Activated T-cell treated with anti-CD3 and anti-CD28 coated beads for 1 hour (primary cell): ENCODE measurements around the gene FLNB.

Source experiments
- DNase-seq: peaks from one replicate; pipeline ENCODE4 v3.0.0-alpha.2; 2020; ENCODE audit warnings: low read depth

The FLNB gene

DNA sequence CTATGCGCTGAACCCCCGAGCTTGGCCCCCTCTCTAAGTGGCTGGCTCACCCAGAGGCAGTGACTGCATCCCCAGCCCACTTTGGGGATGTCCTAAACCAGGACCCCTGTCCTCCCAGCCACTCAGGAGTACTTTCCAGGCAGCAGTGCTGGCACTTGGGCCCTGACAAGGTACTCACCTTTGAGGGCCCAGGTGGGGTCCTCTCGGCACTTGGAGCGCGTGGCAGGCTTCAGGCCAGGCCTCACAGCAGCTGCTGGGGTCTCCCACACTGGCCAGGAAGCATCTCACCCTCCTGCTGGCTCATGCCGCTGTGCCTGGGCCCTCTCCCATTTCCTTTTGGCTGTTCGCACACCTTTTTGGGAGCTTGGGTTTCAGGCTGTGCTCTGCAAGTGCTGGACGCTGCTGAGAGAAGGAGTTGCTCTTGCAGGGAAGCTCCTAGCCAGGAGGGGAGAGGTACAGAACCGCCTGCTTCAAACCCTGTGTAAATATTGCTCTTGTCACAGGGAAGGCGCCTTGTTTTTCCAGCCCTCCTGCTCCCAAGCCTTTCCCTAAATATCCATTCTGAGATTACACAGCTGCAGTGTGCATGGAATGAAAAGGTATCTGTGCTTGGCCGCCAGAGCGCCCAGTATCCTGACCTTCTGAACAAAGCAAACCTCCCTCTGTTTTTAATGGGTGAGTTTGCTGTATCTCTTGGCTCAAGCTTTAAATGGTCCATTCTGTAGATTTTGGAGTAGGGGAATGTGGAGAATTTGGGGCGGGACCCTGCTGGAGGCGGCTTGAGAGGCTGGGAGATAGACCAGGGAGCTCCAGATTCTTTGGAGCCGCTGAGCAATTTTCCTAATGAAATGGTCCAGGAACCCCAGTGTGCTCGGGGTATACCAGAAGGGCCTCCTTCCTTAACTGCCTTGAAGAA lies 156.9 kb downstream of the FLNB start:
- DNase-seq, result no peak

DNA sequence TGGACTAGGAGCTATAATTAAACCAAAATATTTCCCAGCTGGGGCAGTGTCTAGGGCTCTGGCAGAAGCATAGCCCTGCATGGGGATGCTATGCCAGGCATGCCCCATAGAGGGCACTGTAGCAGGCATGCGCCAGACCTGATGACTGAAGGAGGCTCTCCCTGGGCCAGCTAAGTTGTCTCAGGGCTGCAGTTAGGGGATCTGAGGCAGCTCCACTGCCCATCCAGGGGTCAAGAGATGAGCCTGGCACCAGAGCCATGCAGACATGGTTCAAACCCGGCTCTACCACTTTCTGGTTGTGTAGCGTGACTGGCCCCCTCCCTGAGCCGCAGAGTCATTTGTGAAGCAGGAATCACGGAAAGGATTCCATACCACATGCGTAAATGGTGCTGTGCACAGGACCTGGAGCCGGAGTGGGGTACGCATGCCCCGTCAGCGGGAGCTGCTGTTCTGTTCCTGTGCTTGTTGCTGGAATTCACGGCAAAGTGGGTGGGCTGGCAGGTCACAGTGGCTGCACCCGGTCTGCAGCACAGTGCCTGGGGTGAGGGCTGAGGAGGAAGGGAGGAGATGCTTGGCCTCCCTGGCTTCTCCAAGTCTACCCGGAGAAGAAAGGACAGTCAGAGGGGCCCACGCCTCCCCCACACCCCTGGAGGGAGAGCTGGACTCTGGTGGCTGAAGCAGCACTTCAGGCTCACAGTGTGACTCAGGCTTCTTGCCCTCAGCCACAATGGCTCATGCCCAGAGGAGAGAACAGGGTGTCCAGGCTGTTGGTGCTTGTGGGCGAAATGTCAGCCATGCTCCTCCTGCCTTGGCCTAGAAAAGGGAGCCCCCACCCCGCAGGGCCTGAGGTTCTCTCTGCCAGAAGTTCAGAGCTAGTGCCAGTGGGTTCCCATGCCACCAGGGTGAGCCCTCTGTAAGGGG lies 159.5 kb downstream of the FLNB start:
- peak; percentile 43 for DNase-seq

DNA sequence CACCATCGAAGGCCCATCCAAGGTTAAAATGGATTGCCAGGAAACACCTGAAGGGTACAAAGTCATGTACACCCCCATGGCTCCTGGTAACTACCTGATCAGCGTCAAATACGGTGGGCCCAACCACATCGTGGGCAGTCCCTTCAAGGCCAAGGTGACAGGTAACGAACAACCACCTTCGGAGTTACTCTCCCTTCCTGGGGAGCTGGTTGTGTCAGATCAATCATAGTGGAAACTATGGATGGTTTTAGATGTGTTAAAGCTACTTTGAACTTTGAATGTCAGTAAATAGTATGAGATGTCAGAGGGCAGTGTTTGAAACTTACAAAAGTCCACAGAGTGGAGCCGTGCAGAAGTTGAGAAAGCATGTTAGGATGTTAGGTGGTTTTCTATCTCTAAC lies 160.3 kb downstream of the FLNB start:
- no peak for DNase-seq

DNA sequence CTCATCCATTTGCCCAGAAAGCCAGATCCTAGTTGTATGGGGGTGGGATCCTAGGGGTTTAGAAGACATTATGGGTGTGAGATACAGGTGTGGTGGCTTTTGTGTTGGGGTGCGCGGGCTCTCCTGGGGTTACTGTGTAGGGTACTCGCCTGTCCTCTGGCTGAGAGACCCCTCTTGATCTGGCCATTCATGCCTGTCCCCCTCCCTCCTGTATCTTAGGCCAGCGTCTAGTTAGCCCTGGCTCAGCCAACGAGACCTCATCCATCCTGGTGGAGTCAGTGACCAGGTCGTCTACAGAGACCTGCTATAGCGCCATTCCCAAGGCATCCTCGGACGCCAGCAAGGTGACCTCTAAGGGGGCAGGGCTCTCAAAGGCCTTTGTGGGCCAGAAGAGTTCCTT lies 161.1 kb downstream of the FLNB start:
- DNase-seq, result no peak

DNA sequence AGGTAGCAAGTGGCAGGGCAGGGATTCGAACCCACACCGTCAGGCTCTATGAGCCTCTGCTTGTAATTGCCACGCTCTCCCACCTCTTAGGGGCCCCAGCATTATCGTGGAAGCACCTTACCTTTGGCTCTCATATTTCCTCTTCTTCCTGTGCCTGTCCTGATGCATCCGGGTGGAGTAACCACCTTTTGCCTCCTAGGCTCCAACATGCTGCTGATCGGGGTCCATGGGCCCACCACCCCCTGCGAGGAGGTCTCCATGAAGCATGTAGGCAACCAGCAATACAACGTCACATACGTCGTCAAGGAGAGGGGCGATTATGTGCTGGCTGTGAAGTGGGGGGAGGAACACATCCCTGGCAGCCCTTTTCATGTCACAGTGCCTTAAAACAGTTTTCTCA lies 162.2 kb downstream of the FLNB start:
- no peak for DNase-seq

DNA sequence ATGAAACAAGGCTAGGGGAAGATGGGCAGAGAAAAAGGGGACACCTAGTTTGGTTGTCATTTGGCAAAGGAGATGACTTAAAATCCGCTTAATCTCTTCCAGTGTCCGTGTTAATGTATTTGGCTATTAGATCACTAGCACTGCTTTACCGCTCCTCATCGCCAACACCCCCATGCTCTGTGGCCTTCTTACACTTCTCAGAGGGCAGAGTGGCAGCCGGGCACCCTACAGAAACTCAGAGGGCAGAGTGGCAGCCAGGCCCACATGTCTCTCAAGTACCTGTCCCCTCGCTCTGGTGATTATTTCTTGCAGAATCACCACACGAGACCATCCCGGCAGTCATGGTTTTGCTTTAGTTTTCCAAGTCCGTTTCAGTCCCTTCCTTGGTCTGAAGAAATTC lies 162.9 kb downstream of the FLNB start:
- no peak for DNase-seq

DNA sequence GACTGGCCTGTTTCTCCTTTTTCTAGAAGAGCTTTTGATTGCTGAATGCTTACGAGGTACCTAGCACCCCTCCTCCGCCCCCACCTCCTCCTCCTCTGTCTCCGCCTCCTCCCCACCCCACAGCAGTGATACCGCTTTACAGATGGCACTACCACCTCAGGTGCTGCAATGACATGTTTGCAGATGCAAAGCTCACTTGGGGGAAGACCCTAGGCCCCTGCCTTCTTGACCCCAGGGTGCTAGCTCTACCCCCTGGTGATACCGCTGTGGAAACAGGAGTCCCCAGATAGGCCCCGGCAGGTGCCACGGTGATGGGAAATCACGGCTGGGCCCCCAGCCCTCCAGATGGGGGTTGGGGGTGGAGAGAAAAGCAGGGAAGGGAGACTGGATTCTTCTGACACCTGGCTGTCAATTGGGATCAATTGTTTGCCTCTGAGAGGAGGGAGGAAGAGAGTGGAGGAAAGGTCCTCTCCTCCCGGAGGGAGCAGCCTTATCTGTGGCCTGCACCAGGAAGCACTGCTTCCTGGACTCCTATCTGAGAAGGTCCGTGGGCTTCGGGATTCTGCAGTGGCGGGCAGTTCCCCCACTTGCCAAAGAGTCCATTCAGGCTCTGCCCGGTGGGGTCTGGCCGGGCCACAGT lies 164.9 kb downstream of the FLNB start:
- no peak for DNase-seq

DNA sequence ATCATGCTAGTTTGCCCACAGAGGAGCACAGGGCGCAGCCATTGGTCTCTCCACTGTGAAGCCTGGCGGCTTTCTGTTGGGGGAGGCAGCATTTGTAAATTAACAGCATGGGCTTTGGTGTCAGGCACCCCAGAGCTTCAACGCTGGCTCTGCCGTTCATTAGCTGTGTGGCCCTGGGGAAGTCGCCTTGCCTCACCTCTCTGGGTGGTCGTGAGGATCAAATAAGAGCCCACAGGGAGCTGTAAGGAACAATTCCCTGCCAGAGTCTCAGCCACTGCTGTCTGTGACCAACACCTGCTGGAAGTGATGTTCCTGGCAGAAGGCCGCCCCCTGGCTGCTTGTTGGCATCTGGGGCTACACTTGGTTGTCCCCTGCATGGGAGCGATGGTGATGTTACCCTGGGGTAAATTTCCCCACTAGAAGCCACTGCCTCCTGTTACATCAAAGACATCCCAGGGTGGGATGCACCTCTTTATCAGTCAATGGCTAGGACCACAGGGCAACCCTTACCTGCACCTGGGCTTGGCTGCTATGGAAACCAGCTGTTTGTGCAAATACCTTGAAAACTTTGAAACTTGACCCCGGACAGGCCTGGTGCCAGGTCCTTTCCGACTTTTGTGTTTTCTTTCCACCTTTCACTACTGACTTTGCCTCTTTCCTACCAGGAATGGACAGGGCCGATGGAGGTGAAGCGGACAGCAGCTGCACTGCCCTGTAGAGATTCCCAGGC lies 165.6 kb downstream of the FLNB start:
- peak; percentile 14 for DNase-seq

DNA sequence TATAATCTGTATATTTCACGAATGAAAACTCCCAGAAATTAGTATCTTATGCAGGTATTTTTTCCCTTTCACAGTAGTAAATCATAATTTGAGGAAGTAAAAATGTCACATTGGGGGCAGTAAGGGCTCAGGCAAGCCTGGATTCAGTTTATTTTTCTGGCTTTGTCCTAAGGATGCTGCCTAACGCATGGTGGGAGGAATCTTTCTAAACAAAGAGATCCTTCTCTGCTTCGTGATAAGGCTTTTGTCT lies 166.9 kb downstream of the FLNB start:
- DNase-seq, result no peak

DNA sequence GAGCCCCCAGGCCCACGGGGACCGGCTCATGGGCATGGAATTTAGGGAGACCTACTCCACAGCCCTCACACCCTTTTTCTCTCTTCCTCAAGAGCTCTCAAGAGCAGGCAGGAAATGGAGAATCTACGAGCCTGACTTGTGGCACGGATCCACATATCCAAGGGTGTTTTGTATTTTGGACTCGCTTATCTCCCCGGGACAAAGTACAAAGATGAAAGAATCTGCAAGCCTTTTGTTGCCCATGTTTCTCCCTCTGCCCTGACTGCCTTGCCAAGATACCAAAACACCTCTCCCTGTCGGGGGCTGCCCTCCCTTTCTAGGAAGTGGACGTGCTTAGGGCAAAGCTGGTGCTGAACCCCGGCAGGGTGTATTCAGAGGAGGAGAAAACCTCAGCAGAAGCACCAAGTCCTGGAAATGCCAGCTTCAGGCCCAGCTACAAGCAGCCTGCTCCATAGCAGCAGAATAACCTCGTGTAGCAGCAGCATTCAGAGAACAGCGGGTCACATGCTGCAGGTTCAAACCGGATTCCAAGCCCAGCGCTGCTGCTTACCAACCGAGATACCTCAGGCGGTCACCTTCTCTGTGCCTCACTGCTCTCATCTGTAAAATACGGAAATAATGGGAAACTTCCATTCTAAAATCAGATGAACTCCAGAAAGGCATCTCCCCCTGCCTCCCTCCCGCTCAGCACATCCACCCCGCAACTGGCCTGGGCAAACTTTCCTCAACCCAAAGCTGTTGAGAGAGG lies 167.4 kb downstream of the FLNB start:
- DNase-seq, result no peak

DNA sequence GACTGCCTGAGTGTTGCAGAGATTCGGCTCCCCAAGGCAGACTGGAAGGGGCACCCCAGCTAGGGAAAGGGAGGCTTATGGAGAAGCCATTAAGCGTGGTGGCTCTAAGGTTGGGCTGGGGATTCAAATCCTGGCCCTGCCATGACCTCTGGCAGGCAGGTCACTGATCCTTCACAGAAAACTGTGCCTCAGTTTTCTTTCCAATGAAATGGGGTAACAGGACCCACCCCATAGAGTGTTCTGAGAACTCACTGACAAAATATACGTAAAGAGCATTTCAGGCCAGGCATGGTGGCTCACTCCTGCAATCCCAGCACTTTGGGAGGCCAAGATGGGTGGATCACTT lies 167.9 kb downstream of the FLNB start:
- DNase-seq, result no peak

DNA sequence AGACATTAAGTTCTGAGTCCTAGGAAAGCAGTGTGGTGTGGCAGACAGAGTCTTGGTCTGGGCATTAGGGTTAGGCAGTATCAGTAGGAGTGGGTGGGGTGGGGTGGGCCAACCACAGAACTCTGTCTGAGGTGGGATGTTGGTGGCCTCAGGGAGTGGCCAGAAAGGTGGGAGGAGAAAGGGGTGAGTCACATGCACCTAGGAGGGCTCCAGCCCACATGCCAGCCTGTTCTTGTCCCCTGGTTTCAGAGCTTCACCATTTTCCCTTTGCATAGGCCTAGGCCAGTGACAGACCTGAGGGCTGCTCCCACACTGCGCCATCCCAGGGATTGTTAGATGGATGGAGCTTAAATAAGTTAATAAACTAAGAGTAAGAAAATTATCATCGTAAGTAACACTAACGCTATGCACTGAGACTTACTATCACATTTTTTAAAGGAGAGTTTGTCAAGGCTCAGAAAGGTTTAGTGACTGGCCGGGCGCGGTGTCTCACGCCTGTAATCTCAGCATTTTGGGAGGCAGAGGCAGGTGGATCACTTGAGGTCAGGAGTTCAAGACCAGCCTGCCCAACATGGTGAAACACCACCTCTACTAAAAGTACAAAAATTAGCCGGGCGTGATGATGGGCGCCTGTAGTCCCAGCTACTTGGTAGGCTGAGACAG lies 168.7 kb downstream of the FLNB start:
- no peak for DNase-seq

DNA sequence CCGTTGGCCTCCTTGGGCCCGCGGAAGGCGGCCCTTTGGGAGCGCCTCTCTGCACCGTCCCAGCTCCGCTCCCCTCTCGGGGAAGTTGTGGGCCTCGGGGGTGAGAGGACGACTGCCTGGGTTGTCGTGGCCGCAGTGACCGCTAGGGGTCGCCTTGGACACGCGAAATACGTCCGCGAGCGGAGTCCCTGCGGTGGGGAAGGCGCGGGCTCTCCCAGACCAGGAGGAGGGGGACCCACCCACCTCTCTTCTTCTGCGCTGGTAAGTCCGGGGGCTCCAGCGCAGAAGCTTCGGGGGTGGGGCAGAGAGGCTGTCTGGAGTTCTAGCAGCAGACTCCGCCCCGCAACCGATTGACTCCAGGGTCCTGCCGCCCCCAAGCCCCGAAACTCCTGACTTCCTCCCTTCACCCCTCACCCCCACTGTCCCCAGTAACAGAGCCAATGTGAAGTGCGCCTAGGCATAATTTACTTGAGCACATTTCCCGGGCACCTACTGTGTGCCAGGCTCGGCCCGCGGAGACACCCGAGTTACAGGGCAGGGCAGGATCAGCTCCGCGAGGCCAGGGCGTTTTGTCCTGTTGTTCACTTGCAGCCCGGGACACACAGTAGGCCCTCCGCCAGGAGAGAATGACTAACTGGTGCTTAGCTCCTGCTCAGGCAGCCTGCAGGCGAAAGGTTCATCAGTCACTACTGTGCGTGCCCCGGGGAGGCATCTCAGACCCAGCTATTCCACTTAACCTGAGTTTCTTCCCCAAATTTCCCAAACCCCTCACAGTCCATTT lies 169.7 kb downstream of the FLNB start:
- peak; percentile 88 for DNase-seq

DNA sequence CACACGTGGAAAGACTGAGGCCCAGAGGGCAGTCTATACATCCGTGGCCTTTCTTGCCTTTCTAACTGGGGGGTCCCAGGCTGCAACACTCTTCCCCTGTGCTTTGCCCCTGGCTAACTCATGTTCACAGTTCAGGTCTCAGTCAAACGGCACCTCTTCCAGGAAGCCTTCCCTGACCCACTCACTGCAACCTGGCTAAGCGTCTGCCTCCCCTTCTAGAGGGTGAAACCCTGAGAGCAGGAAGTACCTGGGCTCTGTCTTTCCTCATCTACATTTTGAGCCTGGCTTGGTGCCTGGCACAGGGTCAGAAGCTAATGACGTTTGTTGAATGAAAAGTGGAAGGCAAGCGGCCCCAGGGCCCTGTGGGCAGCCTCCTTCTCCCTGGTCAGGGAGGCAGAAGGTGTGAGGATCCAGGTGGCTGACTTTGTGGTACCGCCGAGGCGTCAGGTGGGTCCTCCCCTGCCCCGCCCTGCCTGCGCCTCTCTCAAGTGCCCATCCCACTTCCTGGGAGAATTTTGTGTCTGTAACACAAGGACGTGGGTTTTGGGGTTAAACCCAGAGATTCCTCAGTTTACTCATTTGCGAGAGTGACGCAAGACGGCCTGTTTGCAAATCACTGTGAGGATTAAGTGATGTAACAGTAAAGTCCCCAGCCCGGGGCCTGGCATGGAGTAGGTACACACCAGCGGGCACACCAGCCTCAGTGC lies 170.5 kb downstream of the FLNB start:
- no peak for DNase-seq

DNA sequence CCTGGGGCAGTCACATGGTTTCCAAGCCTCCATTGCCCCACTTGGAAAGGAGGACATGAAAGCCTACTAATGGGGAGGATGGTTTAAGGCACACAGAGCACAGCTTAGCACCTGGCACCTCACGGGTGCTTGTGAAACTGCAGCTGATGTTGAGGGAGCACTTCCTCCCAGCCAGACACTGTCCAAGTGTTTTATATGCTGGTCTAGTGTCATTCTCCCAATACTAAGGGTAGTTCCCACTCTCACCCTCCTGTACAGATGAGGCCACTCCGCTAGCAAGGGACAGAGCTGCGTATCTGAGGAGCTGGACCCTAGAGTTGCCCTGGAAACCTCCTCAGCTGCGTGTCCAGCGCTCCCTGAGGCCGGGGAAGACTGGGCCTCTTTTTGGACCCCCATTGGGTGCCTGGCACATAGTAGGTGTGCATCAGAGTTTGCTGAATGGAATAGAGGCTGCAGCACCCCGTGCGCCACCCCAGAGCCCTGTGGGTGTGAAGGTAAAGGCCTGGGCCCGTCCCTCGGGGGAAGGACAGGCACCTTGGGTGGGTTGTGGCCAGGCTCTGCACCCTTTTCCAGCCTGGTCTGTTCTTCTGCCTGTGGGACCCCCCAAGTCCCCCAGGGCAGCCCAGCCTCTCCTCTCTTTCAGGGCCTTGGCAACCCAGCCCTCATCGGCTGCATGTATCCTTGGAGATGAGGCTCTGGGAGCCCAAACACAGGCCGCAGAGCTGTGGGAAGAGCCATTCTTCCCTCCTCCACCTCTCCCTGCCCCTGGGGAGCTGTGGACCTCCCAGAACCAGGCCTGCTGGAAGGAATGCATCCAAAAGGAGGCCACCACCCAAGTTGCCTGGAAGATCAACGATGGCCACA lies 171.2 kb downstream of the FLNB start:
- no peak for DNase-seq

DNA sequence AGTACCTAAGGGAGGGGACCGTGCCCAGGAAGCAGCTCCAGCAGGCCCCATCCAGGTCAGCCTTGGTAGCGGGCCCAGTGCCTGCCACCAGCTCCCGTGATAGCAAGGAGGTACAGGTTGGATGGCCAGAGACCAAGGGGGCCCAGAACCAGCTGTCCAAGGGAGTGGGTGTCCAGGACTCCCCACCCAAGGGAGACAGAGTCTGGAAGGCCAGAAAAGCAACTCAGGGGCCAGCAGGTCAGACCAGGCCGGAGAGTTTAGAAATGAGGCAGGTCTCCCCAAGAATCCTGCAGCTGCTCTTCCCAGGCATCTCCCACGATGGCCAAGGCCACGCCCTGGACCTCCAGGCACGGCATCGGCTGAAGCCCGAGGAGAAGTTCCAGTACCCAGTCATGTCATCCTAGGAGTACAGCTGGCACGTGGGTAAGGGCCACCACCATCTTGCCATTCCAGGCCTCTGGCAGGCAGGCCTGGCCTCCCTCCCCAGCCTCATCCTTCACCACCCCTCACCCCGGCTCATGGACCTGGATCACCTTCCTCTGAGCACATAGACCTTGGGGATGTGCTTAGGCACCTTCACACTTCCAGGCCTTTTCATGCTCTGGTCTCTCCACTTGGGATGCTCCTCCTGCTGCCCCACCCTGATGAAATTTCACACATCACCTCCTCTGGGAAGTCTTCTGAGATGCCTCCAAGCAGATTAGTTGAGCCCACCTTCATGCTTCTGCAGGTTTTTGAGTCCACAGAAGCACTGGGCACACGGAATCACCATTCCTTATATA lies 172.1 kb downstream of the FLNB start:
- DNase-seq, result no peak

DNA sequence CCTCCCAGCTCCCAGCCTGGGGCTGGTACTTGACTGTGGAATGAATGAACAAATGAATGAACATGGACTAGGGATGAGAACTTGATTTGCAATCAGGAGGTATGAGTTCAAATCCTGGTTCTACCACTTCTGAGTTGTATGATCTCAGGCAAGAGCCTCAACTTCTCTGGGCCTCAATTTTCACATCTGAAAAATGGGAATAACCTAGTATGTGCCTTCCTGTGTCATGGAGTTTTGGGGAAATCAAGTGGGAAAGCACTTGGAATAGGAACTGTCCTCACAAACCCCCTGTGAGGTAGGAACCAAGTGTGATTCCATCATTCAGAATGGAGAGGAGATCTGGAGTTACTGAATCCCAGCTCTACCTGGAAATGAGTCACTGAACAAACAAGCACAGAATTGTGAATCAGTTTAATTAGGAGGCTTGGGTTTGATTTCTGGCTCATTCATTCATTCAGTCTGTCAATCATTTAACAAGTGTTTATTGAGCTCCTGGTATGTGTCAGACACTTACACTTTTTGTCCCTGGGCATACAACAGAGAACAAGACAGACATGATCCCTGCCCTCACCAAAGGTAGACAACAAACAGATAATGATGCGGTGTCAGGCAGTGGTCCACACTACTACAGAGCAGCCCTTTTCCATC lies 172.8 kb downstream of the FLNB start:
- no peak for DNase-seq
